GM21528 (cell line): ENCODE data around the gene PRPF40A.
A peak's percentile ranks its signal among the peaks of the same experiment; 100 is the strongest.
"Not testable (repeated sequence)": the region's sequence is repeated elsewhere in the genome, so short reads cannot be mapped to it uniquely, and the experiment has no call there.

ENCODE experiments used
- ATAC-seq: cut with Tn5 transposase; IDR thresholded peaks from one replicate; pipeline ENCODE4 v1.9.1; 2021; ENCODE audit warnings: mild to moderate bottlenecking, moderate library complexity; ENCODE audit not compliant: unreplicated experiment, low FRiP score

PRPF40A gene

DNA sequence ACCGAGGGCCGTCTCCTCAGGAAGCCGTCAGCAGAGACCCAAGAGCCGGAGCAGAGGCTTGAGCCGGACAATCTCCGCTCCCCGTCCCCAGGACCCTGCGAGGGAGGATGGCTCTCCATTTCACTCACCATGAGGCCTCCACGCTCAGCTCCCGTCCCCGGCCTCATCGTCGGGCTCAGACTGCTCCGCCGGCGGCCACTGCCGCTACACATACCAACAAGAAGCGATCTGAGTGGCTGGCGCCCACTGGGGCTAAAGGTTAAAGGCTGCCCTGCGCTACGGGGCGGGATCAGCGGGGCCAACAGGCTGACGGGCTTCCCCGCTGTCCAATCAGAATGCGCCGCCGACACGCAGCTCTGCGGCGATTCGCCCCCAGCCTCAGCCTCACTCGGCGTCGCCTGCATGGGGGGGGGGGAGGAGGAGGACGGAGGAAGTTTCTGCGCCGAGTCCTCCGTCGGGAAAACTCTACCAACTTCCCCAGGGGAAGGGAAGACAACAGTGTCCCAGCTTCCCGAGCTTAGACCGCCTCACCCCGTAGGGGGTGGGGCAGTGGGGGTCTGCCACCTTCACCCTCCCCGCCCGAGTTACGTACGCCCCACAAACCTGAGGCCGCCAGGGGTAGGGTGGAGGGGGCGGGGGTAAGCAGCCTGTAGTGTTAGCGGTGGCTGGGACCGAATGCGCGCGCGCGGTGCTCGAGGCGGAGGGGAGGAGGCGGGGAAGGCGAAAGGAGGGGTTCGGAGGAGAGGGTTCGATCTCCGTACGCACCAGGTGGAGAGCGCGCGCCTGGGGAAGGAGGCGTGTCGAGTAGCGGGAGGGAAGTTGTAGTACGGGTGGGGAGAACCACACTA is at the start of gene PRPF40A:
PRPF40A (minus strand) TSS at position 234 of the 848 bp plus-strand sequence; CDS start at position 212, 22 bp downstream.
- ATAC-seq, result peak; percentile 72

DNA sequence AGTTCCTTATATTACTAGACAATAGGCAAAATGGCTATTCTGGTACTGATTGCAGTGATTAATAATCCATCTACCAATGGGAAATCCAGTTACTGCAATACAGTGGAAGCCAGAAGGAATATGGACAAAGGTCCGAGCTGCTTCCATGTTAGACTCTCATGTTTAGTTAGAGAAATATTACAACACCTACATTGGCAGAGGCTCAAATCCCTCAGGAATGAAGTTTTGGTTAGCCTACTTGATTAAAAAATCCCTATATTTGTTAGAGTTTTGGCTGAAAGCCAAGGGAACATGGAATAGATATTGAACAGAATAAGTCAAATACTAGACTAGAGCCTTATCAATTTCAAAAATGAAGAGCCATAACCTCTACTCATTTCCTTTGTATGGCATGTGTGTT is 49.7 kb upstream of the PRPF40A start:
- ATAC-seq, result no peak

DNA sequence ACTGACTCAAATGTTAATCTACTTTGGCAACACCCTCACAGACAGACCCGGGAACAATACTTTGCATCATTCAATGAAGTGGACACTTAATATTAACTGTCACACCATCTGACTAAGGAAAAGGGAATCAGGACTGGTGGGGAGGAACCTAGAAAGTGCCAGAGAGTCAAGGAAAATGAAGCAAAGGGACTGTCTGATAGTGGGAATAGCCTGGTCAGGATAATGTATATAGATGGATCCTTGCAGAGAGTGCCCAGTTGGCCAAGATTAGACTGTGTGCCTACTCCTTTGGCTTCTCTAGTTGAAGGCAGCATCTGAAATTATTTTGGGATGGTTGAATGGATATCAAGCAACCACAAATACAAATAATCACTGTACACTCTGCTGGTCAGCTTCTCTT is 46.4 kb upstream of the PRPF40A start:
- ATAC-seq, result no peak

GRCh38 chr2:152763208-152763607 is 45.9 kb upstream of the PRPF40A start:
- not testable (repeated sequence) for ATAC-seq

- ATAC-seq, result no peak
These were observed 44.9 kb upstream of the PRPF40A start for GRCh38 chr2:152762202-152762601.

GRCh38 chr2:152761214-152761613 is 44.0 kb upstream of the PRPF40A start:
- no peak for ATAC-seq

DNA sequence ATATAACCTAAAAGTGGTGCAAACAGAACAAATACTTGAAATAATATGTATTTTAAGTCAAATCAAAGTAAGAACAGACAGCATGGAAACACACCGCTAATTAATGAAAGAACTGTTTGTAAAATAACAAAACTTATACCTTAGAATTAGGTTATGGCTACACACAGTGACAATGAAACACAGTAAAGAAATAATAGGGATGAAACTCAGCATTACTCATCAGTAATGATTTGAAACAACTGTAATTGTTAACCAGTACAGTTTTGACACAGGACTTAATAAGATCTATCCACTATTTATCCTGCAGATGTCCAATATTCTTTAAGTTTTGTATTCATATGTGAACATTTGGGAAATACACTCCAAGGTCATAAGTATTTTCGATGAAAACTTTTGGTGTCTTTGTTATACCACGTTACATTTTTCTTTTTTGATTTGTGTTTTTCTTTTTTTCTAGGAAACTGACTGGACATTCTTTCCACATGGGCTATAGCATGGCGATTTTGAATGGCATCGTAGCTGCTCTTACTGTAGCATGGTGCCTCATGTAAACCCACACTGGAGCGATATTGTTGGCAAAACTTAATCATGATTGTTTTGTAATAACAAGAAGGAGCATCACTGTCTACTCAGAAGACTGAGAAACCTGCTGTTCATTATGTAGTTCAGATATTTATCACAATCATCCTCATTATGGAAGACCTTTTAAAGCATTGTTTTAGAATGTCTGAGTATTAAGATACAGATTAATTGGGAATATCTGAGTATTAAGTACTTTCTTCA is 42.2 kb upstream of the PRPF40A start:
- ATAC-seq, result no peak

GRCh38 chr2:152755029-152755428 is 37.8 kb upstream of the PRPF40A start:
- no peak for ATAC-seq

- ATAC-seq, result not testable (repeated sequence)
These were observed 30.5 kb upstream of the PRPF40A start for GRCh38 chr2:152747751-152748150.

DNA sequence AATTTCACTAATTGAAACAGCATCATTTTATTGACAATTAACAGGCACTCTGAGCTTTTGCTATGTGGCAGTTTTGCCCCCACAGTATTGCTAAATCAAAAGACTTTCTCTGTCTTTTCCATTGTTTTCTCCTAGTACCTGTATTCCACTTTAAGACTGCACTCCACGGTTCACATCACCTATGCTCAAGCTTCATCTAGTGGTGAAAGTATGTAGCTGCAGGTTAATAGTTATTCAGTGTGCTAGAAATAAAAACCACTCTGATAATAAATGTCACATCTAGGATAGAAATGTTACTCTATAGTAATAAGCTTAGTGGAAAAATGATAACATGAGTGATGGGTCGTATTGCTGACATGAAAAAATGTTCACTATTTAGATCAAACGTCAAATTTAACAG is 25.7 kb upstream of the PRPF40A start:
- ATAC-seq, result peak; percentile 61

DNA sequence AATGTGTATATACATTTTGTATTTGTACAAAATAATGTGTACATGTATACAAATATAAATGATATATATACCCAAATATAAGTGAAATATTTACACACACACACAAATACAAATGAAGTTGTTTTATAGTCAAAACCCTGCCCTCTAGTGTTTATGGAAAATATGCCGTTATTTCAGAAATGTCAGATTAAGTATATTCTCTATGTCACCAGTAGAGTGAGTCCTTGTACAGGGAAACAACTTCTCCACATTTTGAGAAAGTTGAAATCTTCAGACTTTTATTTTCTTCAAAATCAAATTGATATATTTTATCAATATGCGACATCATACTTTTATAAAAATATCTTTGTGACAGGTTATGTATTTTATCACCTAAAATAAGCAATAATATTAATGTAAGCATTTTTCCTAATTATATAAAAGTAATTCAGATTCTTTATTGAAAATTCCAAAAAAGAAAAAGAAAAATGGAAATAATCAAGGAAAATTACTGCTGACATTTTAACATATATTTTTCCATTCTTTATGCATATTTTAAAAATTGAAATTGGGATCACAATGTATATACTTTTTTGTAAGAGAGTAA is 23.6 kb upstream of the PRPF40A start:
- ATAC-seq, result peak; percentile 91

DNA sequence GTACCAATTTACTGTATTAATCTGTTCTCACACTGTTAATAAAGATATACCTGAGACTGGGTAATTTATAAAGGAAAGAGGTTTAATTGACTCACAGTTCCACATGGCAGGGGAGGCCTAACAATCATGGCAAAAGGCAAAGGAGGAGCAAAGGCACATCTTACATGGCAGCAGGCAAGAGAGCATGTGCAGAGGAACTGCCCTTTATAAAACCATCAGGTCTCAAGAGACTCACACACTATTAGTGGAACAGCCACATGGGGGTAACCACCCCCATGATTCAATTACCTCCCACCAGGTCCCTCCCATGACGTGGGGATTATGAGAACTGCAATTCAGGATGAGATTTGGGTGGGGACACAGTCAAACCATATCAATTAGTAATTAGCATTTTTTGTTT is 22.4 kb upstream of the PRPF40A start:
- ATAC-seq, result not testable (repeated sequence)

DNA sequence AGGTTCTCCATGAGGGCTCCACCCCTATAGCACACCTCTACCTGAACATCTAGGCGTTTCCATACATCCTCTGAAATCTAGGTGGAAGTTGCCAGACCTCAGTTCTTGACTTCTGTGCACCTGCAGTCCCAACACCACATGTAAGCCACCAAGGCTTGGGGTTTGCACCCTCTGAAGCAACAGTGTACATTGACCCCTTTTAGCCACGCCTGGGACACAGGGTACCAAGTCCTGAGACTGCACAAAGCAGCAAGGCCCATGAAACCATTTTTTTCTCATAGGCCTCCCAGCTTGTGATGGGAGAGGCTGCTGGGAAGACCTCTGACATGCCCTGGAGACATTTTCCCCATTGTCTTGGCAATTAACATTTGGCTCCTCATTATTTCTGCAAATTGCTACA is 21.2 kb upstream of the PRPF40A start:
- ATAC-seq, result no peak

DNA sequence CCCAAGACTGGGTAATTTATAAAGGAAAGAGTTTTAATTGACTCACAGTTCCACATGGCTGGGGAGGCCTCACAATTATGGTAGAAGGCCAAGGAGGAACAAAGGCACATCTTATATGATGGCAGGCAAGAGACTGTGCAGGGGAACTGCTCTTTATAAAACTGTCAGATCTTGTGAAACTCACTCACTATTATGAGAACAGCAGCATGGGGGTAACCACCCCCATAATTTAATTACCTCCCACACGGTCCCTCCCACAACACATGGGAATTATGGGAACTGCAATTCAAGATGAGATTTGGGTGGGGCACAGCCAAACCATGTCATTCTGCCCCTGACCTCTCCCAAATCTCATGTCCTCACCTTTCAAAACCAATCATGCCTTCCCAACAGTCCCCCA is 20.2 kb upstream of the PRPF40A start:
- not testable (repeated sequence) for ATAC-seq

GRCh38 chr2:152730591-152731333 is 13.5 kb upstream of the PRPF40A start:
- peak; percentile 76 for ATAC-seq

DNA sequence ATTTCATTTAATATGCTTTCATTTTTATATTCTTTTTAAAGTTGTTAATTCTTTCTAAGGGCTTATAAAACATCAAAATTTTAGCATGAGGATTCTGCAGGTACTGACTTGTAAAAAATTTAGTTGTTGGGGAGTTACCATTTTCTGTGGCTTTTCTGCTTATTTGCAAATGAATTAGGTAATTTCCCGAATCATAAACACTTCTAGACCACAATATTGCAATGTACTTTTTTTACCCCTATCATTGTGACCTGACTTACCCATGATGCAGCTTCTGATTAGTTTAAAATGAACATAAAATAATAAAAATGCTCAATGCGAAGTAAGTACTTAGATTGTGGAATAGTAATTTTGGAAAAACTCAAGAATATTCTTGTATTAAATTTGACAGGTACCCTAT is 12.6 kb upstream of the PRPF40A start:
- ATAC-seq, result no peak

GRCh38 chr2:152723918-152724317 is 6.7 kb upstream of the PRPF40A start:
- ATAC-seq, result no peak

DNA sequence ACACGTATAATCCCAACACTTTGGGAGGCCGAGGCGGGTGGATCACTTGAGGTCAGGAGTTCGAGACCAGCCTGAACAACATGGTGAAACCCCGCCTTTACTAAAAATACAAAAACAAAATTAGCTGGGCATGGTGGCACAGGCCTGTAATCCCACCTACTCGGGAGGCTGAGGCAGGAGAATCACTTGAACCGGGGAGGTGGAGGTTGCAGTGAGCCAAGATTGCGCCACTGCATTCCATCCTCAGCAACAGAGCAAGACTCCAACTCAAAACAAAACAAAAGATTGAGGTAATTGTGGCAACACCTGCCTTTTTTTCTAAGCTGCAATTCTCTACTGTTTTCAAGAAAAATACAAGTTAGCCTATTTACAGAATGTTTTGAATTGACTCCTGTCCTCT is 5.4 kb upstream of the PRPF40A start:
- not testable (repeated sequence) for ATAC-seq

DNA sequence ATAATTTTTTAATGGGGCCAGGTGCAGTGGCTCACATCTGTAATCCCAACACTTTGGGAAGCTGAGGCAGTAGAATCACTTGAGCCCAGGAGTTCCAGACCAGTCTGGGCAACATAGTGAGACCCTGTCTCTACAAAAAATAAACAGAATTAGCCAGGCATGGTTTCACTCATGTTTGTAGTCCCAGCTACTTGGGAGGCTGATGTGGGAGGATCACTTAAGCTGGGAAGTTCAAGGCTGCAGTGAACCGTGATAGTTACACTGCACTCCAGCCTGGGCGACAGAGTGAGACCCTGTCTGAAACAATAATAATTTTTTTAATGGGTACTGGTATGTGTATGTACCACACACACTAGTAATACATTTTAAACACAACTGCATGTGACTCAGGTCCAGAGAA is 3.5 kb upstream of the PRPF40A start:
- no peak for ATAC-seq

DNA sequence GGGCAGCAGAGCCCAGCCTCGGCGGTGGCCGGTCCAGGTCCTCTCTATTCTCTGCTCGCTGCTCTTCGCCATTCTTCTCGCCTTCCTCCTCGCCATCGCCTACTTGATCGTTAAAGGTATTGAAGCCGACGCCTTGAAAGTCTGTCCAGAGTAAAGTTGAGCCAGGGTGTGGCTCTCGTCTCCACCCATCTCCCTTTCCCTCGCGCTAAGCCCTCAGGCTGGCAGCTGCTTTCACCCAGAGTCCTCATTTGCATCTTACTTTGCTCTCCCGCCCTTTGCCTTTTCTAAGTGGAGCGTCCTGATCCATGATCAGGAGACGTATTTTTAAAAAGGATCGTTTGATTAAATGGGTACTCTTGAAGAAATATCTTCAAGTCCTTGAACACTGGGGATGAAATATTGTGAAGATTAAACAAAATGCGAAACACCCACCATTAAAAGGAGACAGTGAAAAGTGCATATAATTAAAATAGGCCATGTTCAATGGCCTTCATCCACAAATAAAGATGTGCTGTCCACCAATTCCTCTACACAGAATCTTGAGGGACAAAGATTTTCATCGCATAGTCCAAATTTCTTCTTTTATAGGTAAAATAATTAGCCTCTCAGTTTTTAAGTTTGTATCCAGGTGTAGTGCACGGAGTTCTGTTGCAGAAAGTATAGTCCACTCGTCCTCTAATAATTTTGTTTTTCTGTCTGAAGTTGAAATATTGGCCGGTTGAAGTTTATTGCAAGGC is 1.8 kb upstream of the PRPF40A start:
- peak; percentile 31 for ATAC-seq
